Mucosa of rectum (tissue), 2 donors: ENCODE data around the gene SLC37A1.
A peak's percentile ranks its signal among the peaks of the same experiment; 100 is the strongest.

Experiments used
- H3K27ac ChIP-seq, 2 donors: one replicate each; pipeline ENCODE4 v1.7.0; 2013; ENCODE audit warnings: inconsistent platforms in 2 of 2, low read depth in 2 of 2, low read length in 2 of 2
- H3K27me3 ChIP-seq, 2 donors: one replicate each; pipeline ENCODE4 v1.7.0; 2013; ENCODE audit warnings: low read length in 2 of 2; ENCODE audit not compliant: control insufficient read depth in 2 of 2, insufficient read depth in 2 of 2
- H3K36me3 ChIP-seq, 2 donors: one replicate each; pipeline ENCODE4 v1.7.0; 2013; ENCODE audit warnings: low read length in 2 of 2; ENCODE audit not compliant: control insufficient read depth in 2 of 2, insufficient read depth in 2 of 2
- H3K4me1 ChIP-seq, 2 donors: one replicate each; pipeline ENCODE4 v1.7.0; 2013; ENCODE audit warnings: low read length in 2 of 2, mild to moderate bottlenecking in 1 of 2; ENCODE audit not compliant: control insufficient read depth in 2 of 2, insufficient read depth in 2 of 2
- H3K4me3 ChIP-seq, 2 donors: one replicate each; pipeline ENCODE4 v1.7.0; 2013; ENCODE audit warnings: low read length in 2 of 2
- H3K9ac ChIP-seq, 2 donors: one replicate each; pipeline ENCODE4 v1.7.0; 2013; ENCODE audit warnings: low read length in 2 of 2, low read depth in 1 of 2, mild to moderate bottlenecking in 1 of 2
- H3K9me3 ChIP-seq, 2 donors: one replicate each; pipeline ENCODE4 v1.7.0; 2013; ENCODE audit warnings: low read length in 2 of 2; ENCODE audit not compliant: control insufficient read depth in 2 of 2
- donor health status: healthy.
- donor health status: Normal muscosa, but diverticular disease.

The SLC37A1 gene

DNA sequence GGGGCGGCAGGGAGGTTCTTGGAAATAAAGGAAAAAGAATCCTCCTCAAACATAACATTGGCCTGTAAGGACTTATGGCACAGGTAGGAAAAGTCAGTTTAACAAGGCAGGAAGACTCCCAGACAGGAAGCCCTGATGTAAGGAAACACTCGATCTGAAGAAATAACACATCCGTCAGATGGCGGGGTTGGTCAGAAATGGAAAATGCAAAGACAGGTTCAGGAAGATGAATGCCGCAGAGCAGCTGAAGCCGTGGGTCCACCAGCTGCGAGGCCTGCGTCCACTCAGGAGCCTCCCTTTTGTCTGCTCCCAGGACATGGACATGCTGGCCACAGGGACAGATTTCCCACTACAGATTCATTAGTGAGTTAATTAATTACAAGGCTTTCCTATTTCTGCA is 21.5 kb upstream of the SLC37A1 start:
- H3K27me3 ChIP-seq: no peaks in the 10 kb centered on the region
- H3K27ac ChIP-seq: peak overlapping the region in 1 of 2 donors; percentile 82
- H3K36me3 ChIP-seq: no peaks in the 10 kb centered on the region
- H3K9me3 ChIP-seq: no peaks in the 10 kb centered on the region
- no peak overlapping the region for H3K4me3 ChIP-seq
- no peak overlapping the region for H3K9ac ChIP-seq
- H3K4me1 ChIP-seq: peaks cover 20 to 47% of the 10 kb centered on the region in 2 donors

DNA sequence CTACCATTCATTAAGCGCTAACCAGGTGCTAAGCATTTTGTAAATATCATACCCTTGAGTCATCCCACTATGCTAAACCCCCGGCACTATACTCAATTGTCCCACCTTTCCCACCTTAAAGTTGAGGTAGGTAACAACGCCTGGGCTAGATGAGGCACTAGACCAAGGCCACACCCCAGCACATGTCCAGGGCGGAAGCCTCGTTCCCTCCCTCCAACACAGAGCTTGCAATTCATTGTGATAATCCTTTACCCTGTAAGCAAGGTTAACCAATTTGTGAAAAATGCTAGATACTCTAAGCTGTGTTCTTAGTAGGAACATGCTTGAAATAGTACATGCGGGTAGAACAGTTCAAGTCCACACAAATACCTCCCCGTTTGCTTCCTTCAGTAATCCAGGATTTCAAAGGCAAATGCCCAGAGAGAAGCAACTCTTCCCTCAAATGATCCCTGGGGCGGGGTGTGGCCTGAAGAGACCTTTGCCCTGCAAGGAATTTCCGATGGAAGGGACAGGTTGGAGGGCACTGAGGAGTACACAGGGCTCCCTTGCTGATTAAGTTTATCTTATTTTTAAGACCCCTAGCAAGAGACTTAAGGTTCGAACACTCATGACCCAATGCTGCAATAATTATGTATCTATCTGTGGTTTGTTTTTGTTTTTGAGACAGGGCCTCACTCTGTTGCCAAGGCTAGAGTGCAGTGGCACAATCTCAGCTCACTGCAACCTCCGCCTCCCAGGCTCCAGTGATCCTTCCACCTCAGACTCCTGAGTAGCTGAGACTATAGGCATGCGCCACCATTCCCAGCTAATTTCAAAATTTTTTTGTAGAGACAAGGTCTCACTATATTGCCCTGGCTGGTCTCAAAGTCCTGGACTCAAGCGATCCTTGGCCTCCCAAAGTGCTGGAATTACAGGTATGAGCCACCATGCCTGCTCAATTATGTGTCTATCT is 20.3 kb upstream of the SLC37A1 start:
- peak overlapping the region in 1 of 2 donors; percentile 11 for H3K4me3 ChIP-seq
- peak overlapping the region; percentile 65 to 82 for H3K27ac ChIP-seq
- H3K36me3 ChIP-seq: no peaks in the 10 kb centered on the region
- H3K9ac ChIP-seq: peak overlapping the region in 1 of 2 donors; percentile 18
- H3K4me1 ChIP-seq: peaks cover 20 to 47% of the 10 kb centered on the region in 2 donors
- H3K27me3 ChIP-seq: no peaks in the 10 kb centered on the region
- no peaks in the 10 kb centered on the region for H3K9me3 ChIP-seq

GRCh38 chr21:42495027-42495426 is 18.6 kb upstream of the SLC37A1 start:
- H3K9ac ChIP-seq: peak overlapping the region; percentile 27 to 79
- no peaks in the 10 kb centered on the region for H3K36me3 ChIP-seq
- no peaks in the 10 kb centered on the region for H3K9me3 ChIP-seq
- H3K27me3 ChIP-seq: no peaks in the 10 kb centered on the region
- H3K4me1 ChIP-seq: peaks cover 19 to 46% of the 10 kb centered on the region in 2 donors
- peak overlapping the region; percentile 88 to 90 for H3K4me3 ChIP-seq
- H3K27ac ChIP-seq: peak overlapping the region; percentile 90 to 94

DNA sequence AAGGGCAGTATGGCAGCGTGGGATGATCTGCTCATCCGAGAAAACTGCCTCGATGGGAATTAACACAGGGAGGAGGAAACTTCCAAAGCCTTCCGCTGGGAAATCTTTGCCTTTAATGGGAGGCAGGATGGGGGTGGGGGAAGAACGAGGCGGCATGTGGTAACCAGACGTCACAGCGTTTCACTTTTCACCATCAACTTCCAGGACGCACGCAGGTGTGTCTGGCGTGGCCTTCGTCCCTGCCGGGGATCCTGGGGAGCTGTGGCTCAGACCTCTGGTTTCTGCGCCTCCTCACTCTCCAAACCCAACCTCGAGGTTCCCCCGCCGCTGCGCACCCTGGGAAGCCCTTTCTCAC is 17.9 kb upstream of the SLC37A1 start:
- H3K36me3 ChIP-seq: no peaks in the 10 kb centered on the region
- peak overlapping the region; percentile 90 to 94 for H3K27ac ChIP-seq
- H3K4me1 ChIP-seq: peaks cover 15 to 43% of the 10 kb centered on the region in 2 donors
- H3K27me3 ChIP-seq: no peaks in the 10 kb centered on the region
- peak overlapping the region; percentile 27 to 79 for H3K9ac ChIP-seq
- H3K4me3 ChIP-seq: peak overlapping the region; percentile 88 to 90
- H3K9me3 ChIP-seq: no peaks in the 10 kb centered on the region

- no peaks in the 10 kb centered on the region for H3K36me3 ChIP-seq
- H3K27me3 ChIP-seq: no peaks in the 10 kb centered on the region
- peak within 1 kb of the TSS; percentile 82 to 92 for H3K9ac ChIP-seq
- peaks cover 15 to 39% of the 10 kb centered on the region in 2 donors for H3K4me1 ChIP-seq
- H3K27ac ChIP-seq: peak within 1 kb of the TSS; percentile 90 to 94
- no peaks in the 10 kb centered on the region for H3K9me3 ChIP-seq
- H3K4me3 ChIP-seq: peak within 1 kb of the TSS; percentile 88 to 90
These were observed 17.4 kb upstream of the SLC37A1 start, which contains the start of gene RSPH1 for GRCh38 chr21:42496120-42496838. RSPH1 (minus strand) TSS chr21:42496224; CDS start chr21:42496186, 38 bp downstream.

- Histone ChIP-seq H3K4me3 (peak overlapping the region; percentile 78 to 88), H3K27me3 (no peaks in the 10 kb centered on the region), H3K9ac (peak overlapping the region; percentile 82 to 92), H3K9me3 (no peaks in the 10 kb centered on the region), H3K36me3 (no peaks in the 10 kb centered on the region), H3K27ac (peak overlapping the region; percentile 80 to 82), H3K4me1 (peaks cover 15 to 38% of the 10 kb centered on the region in 2 donors)
These were observed 16.8 kb upstream of the SLC37A1 start for GRCh38 chr21:42496839-42497202.

DNA sequence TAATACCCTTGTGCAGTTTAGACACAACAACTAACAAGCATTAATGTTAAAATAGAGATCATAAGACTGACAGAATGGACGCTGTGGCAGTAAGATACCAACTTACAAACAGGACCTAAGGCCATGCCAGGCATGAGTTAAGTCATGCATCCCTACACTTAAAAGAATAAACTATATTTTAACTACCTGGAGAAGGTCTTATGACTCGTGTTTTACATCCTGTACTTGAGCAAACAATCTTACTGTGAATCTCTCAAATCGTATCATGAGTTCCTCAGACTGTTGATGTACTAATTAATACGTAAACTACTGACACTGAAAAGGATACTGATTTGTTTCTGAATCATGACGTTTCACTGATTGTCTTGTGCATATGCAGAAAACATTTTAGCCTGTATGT is 15.6 kb upstream of the SLC37A1 start:
- no peaks in the 10 kb centered on the region for H3K27me3 ChIP-seq
- no peaks in the 10 kb centered on the region for H3K9me3 ChIP-seq
- no peak overlapping the region for H3K4me3 ChIP-seq
- H3K9ac ChIP-seq: no peak overlapping the region
- H3K27ac ChIP-seq: no peak overlapping the region
- H3K4me1 ChIP-seq: peaks cover 15 to 29% of the 10 kb centered on the region in 2 donors
- no peaks in the 10 kb centered on the region for H3K36me3 ChIP-seq

- Histone ChIP-seq H3K36me3 (no peaks in the 10 kb centered on the region), H3K27ac (no peak overlapping the region), H3K9me3 (no peaks in the 10 kb centered on the region), H3K4me3 (no peak overlapping the region), H3K4me1 (peaks cover 11 to 20% of the 10 kb centered on the region in 2 donors), H3K27me3 (no peaks in the 10 kb centered on the region), H3K9ac (no peak overlapping the region)
These were observed 14.1 kb upstream of the SLC37A1 start for GRCh38 chr21:42499444-42500112.

GRCh38 chr21:42500225-42500624 is 13.4 kb upstream of the SLC37A1 start:
- no peaks in the 10 kb centered on the region for H3K9me3 ChIP-seq
- H3K4me3 ChIP-seq: no peak overlapping the region
- H3K9ac ChIP-seq: no peak overlapping the region
- peaks cover 8 to 16% of the 10 kb centered on the region in 2 donors for H3K4me1 ChIP-seq
- no peak overlapping the region for H3K27ac ChIP-seq
- no peaks in the 10 kb centered on the region for H3K36me3 ChIP-seq
- no peaks in the 10 kb centered on the region for H3K27me3 ChIP-seq
